Measurements from ENCODE around the gene MEF2C. TPM values are rescaled to one million over a fixed set of nuclear protein-coding genes. Genes with fewer than 3 reads are reported as not detected.
"Not testable (repeated sequence)": the region's sequence is repeated elsewhere in the genome, so short reads cannot be mapped to it uniquely, and the experiment has no call there.

MEF2C gene
- total RNA-seq, 1 experiment from 2014 or later = 3.4 TPM

DNA sequence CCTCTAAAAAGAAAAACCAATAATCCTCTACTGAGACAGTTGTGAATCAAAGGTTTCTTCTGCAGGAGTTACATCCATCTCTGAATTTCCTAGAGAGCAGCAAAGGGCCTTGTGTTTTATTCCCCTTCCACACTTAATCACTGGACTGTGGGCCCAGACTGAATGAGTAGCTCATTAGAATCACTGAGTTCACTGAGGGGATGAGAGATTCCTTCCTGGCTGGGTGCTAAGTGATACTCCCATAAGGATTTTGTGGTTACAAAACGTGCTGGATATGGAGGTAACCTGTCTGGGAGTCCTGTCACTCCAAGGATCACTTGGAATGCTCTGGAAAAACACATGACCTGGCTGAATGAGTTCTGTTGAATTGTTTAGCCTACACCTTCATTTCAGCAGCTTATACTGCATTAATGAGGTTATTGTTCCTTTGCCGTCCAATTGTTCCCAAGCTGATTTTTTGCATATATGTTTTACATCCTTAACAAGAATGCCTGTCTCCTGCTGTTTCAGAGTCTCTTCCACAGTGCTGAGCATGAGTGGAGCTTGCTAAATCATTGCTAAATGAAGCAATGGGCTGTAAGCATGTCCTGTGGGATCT, 82.9 kb downstream of the MEF2C start:
- Histone ChIP-seq H3K27me3 (ENCODE audit: control insufficient read depth, insufficient read depth, low read length) (no peaks in the 10 kb centered on the region), H3K4me3 (ENCODE audit: insufficient read depth, low read depth, low read length) (no peak overlapping the region), H3K36me3 (replicated peaks; ENCODE audit: control insufficient read depth, insufficient read depth, low read length) (no peaks in the 10 kb centered on the region)
- DNase-seq = no peak

GRCh38 chr5:88798933-88799332, 84.1 kb downstream of the MEF2C start:
- DNase-seq; H3K27me3 ChIP-seq (ENCODE audit: control insufficient read depth, insufficient read depth, low read length); H3K36me3 ChIP-seq (replicated peaks; ENCODE audit: control insufficient read depth, insufficient read depth, low read length): not testable (repeated sequence)

DNA sequence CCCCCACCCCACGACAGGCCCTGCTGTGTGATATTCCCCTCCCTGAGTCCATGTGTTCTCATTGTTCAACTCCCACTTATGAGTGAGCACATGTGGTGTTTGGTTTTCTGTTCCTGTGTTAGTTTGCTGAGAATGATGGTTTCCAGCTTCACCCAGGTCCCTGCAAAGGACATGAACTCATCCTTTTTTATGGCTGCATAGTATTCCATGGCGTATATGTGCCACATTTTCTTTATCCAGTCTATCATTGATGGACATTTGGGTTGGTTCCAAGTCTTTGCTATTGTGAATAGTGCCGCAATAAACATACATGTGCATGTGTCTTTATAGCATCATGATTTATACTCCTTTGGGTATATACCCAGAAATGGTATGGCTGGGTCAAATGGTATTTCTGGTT, 89.2 kb downstream of the MEF2C start:
- H3K36me3 ChIP-seq (replicated peaks; ENCODE audit: control insufficient read depth, insufficient read depth, low read length); DNase-seq; H3K27me3 ChIP-seq (ENCODE audit: control insufficient read depth, insufficient read depth, low read length); H3K4me3 ChIP-seq (ENCODE audit: insufficient read depth, low read depth, low read length): not testable (repeated sequence)

More at GRCh38 chr5:88798933-88799332, 84.1 kb downstream of the MEF2C start:
- H3K4me3 ChIP-seq (ENCODE audit: insufficient read depth, low read depth, low read length) = not testable (repeated sequence)

DNA sequence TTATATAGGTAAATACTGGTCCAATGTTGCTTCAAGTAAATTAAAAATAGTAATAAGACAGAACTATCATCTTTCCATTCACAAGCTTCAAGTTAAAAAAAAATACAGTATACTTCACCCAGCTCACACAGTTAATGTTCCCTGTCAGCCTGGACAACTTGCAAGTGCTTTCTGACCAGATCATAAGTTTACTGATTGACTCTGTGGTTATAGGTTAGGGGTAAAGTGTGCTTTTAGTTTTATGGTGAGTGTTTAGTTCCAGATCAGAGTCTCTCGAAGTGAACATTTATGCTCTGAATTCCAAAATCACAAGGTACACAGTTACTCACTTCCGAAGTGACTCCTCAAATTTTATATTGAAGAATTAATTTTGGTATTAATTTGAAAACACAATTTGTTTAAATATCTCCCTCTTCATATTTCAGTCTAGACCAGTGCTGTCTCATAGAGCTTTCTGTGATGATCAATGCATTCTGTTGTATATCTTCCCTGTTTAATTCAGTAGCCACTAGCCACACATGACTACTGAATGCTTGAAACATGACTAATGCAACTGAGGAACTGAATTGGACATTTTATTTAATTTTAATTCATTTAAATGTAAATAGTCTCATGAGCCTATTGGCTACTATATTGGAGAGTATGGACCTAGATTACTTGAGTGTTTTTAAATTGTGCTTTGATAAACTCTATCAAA, 90.7 kb downstream of the MEF2C start:
- H3K36me3 ChIP-seq (replicated peaks; ENCODE audit: control insufficient read depth, insufficient read depth, low read length) = no peaks in the 10 kb centered on the region
- no peak for DNase-seq
- H3K4me3 ChIP-seq (ENCODE audit: insufficient read depth, low read depth, low read length) = no peak overlapping the region
- H3K27me3 ChIP-seq (ENCODE audit: control insufficient read depth, insufficient read depth, low read length) = no peaks in the 10 kb centered on the region

GRCh38 chr5:88787856-88788255, 95.1 kb downstream of the MEF2C start:
- no peak overlapping the region for H3K4me3 ChIP-seq (ENCODE audit: insufficient read depth, low read depth, low read length)
- no peaks in the 10 kb centered on the region for H3K36me3 ChIP-seq (replicated peaks; ENCODE audit: control insufficient read depth, insufficient read depth, low read length)
- H3K27me3 ChIP-seq (ENCODE audit: control insufficient read depth, insufficient read depth, low read length) = no peaks in the 10 kb centered on the region
- DNase-seq = no peak

GRCh38 chr5:88786789-88787188, 96.2 kb downstream of the MEF2C start:
- Histone ChIP-seq H3K36me3 (replicated peaks; ENCODE audit: control insufficient read depth, insufficient read depth, low read length) (no peaks in the 10 kb centered on the region), H3K4me3 (ENCODE audit: insufficient read depth, low read depth, low read length) (no peak overlapping the region), H3K27me3 (ENCODE audit: control insufficient read depth, insufficient read depth, low read length) (no peaks in the 10 kb centered on the region)
- DNase-seq = no peak

DNA sequence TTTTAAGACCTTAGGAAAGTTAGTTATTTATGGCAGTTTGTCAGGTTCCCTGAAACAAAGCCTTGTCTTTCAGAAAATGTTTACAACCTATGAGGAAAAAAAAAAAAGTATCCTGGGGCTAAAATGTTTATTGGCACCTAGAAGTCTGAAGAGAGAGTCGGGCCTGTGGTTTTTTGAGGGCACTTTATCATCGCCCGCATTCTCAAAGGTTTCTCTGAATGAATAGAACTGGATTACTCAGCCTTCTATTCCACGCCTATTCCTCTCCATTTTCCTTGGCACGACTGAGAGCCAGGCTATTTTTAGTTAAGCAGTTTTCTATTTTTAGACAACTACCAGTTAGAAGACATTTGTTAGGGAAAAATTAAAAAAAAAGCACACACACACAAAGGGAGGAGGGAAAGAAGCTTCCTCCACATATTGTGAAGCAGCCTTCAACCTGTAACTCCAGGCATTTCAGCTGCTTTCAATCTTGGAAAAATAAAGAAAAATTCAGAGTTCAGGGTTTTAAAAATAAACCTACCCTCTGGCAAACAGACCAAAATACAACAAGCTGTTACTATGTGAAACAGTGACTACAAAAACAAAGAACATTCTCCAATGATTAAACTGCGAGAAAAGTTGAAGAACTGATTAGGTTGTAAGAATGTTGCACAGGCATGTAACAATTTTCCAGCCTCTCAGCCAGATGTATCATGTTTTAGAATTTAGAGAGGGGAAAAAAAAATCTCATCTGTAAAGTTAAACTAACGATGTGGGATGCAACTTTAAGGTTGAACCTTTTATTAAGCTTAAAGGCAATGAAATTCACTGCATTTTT, 97.0 kb downstream of the MEF2C start:
- Histone ChIP-seq H3K4me3 (ENCODE audit: insufficient read depth, low read depth, low read length) (no peak overlapping the region), H3K27me3 (ENCODE audit: control insufficient read depth, insufficient read depth, low read length) (no peaks in the 10 kb centered on the region), H3K36me3 (replicated peaks; ENCODE audit: control insufficient read depth, insufficient read depth, low read length) (no peaks in the 10 kb centered on the region)
- DNase-seq = no peak

DNA sequence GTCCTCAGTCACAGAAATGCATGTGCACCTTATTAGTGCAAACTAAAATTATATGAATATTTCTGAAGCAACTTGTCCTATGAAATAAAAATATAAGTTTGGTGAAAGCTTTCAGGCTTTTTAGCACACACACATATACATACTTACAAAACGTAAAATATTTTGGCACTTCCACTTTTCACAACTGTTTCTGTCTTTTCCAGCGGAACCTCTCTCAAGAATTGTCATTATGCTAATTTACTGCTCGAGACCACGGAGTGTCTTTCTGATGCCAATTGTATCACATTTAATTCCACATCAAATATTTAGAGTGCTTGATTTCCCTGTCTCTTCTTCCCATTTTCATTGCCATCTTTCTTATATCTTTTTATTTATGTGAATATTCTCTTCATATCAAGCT, 100.4 kb downstream of the MEF2C start:
- no peak overlapping the region for H3K4me3 ChIP-seq (ENCODE audit: insufficient read depth, low read depth, low read length)

GRCh38 chr5:88780736-88781135, 102.2 kb downstream of the MEF2C start:
- Histone ChIP-seq H3K27me3 (ENCODE audit: control insufficient read depth, insufficient read depth, low read length) (no peaks in the 10 kb centered on the region), H3K4me3 (ENCODE audit: insufficient read depth, low read depth, low read length) (no peak overlapping the region), H3K36me3 (replicated peaks; ENCODE audit: control insufficient read depth, insufficient read depth, low read length) (no peaks in the 10 kb centered on the region)
- no peak for DNase-seq

More for the DNA sequence above, 100.4 kb downstream of the MEF2C start:
- Histone ChIP-seq H3K36me3 (replicated peaks; ENCODE audit: control insufficient read depth, insufficient read depth, low read length) (no peaks in the 10 kb centered on the region), H3K27me3 (ENCODE audit: control insufficient read depth, insufficient read depth, low read length) (no peaks in the 10 kb centered on the region)
- no peak for DNase-seq

DNA sequence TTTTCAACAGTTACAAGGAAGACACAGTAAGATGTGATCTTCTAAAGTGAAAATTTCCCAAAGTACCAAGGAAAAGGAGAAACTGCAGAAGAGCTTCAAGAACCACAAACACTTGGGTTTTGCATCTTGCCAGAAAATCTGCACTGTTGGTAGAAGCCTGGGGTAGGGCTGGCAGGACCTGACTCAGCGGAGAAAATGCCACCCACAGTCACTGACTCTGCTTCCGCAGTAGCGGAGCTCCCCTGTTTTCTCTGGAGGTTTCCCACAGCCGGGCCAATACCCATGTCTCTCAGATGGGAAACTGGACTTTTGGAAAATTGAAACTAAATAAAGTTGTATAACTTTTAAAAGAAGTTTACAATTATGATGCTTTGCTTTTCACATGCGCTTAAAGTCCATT, 104.2 kb downstream of the MEF2C start:
- Histone ChIP-seq H3K27me3 (ENCODE audit: control insufficient read depth, insufficient read depth, low read length) (no peaks in the 10 kb centered on the region), H3K36me3 (replicated peaks; ENCODE audit: control insufficient read depth, insufficient read depth, low read length) (no peaks in the 10 kb centered on the region), H3K4me3 (ENCODE audit: insufficient read depth, low read depth, low read length) (no peak overlapping the region)
- DNase-seq = no peak

DNA sequence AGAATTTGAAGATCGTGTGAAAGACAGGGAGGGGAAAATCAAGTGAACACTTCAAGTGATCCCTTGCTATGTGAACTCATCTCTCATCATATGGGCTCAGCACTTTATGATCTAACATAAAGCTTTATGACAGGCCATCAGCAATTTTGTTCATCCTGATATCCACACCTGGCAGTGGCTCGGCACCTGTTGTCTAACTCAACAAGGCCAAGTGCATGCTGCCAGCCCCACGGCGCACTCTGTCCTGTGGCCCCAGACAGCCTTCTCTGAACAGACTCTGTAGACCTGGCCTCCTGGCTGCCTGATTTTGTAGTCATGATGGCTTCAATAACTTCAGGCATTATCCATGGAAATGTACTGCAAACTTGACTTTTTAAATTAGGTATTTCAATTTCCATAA, 106.3 kb downstream of the MEF2C start:
- H3K36me3 ChIP-seq (replicated peaks; ENCODE audit: control insufficient read depth, insufficient read depth, low read length) = no peaks in the 10 kb centered on the region
- no peaks in the 10 kb centered on the region for H3K27me3 ChIP-seq (ENCODE audit: control insufficient read depth, insufficient read depth, low read length)
- no peak overlapping the region for H3K4me3 ChIP-seq (ENCODE audit: insufficient read depth, low read depth, low read length)
- DNase-seq = no peak

DNA sequence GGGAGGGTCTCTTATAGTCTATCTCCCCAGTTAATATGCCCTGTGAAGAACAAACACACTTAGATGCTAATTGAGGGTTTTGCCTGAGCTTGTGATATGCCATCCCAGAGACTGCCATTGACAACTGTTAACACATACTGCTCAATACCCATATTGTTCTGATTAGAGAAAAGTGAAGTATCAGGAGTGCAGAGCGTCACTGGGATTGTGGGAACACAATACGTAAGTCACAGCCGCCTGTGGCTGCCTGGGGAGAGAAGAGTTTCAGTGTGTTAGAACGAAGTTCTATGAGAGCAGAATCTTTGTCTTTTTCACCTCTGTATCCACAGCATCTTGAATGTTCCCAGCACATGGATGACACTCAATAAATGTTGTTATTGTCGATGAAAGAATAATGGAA, 110.2 kb downstream of the MEF2C start:
- DNase-seq = no peak
- Histone ChIP-seq H3K36me3 (replicated peaks; ENCODE audit: control insufficient read depth, insufficient read depth, low read length) (no peaks in the 10 kb centered on the region), H3K27me3 (ENCODE audit: control insufficient read depth, insufficient read depth, low read length) (no peaks in the 10 kb centered on the region), H3K4me3 (ENCODE audit: insufficient read depth, low read depth, low read length) (no peak overlapping the region)

- H3K27me3 ChIP-seq (ENCODE audit: control insufficient read depth, insufficient read depth, low read length) = no peaks in the 10 kb centered on the region
- H3K36me3 ChIP-seq (replicated peaks; ENCODE audit: control insufficient read depth, insufficient read depth, low read length) = no peaks in the 10 kb centered on the region
- DNase-seq = no peak
- no peak overlapping the region for H3K4me3 ChIP-seq (ENCODE audit: insufficient read depth, low read depth, low read length)
These were observed 110.9 kb downstream of the MEF2C start for GRCh38 chr5:88772047-88772446.

DNA sequence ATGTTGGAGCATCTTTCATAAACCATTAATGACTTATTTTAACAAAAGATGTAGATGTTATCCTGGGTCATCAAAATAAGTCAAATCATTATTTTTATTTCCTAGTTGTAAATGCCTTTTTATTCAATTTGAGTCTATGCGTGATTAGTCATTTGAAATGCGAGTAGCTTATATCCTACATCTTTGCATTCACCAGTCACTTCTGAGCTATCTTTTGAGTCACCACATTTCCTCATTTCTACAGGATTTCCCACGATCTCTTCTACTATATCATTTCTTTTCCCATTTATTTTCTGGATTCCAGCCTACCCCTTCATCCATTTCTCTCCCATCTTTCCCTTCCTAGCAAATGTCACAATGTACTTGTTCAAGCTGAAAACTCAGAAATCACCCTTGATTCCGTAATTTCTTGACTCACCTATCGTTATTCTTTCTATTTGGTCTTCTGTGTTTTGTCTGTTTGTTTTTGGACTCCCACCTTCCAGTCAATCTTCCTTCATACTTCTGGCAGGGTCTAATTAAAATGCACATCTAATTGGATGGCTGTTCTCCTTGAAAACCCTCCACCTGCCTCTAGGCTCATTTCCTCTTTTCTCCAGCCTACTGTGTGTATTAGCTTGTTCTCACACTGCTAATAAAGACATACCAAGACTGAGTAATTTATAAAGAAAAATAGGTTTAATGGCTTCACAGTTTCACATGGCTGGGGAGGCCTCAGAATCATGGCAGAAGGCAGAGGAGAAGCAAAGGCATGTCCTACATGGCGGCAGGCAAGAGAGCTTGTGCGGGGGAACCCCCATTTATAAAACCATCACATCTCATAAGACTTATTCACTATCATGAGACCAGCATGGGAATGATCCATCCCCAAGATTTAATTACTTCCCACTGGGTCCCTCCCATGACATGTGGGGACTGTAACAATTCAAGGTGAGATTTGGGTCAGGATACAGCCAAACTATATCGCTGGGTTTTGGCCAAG, 112.4 kb downstream of the MEF2C start:
- Histone ChIP-seq H3K36me3 (replicated peaks; ENCODE audit: control insufficient read depth, insufficient read depth, low read length) (no peaks in the 10 kb centered on the region), H3K27me3 (ENCODE audit: control insufficient read depth, insufficient read depth, low read length) (no peaks in the 10 kb centered on the region)
- DNase-seq = no peak

More for the DNA sequence above, 112.4 kb downstream of the MEF2C start:
- no peak overlapping the region for H3K4me3 ChIP-seq (ENCODE audit: insufficient read depth, low read depth, low read length)

Measured in H7 (cell line).